GM12874 (cell line): ENCODE results near the gene VOPP1.

Experiments used
- TF ChIP-seq, protein P1 (sequence below): IDR thresholded peaks from 2 replicates; pipeline ENCODE4 v1.5.1; 2011; ENCODE audit warnings: low read depth, mild to moderate bottlenecking, control low read depth, low read length, moderate library complexity; ENCODE audit not compliant: insufficient read depth

The VOPP1 gene

DNA sequence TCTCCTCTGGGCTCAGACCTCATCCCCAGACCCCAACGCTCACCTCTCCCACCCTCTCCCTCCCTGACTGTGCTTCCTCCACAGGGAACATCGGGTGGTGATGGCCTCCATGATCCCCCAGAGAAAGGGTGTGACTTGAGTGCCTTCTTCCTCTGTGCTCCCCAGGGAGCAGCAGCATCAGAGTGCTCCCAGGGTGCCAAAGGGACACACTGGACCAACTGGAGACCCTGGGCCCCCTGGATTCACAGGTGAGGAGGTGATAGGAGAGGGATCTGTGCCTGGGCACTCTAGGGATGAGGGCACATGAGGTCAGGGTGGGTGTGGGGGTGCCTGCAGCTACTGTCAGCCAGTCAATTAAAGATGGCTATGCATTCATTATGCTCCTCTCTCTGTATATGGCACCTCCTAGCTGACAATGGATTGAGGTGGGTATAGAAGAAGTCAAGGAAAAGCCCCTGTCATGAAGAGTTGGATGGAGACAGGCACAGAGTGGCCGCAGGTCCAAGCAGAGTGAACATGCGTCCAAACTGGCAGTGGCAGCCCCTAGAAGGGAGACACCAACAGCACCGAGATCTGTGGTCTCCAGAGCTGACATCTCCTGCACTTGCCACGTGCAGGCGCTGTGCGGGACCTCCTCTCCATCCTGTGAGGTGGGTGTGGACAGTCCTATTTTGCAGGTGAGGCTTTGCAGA, 15.5 kb upstream of the VOPP1 start:
- TF ChIP-seq, protein P1, sequence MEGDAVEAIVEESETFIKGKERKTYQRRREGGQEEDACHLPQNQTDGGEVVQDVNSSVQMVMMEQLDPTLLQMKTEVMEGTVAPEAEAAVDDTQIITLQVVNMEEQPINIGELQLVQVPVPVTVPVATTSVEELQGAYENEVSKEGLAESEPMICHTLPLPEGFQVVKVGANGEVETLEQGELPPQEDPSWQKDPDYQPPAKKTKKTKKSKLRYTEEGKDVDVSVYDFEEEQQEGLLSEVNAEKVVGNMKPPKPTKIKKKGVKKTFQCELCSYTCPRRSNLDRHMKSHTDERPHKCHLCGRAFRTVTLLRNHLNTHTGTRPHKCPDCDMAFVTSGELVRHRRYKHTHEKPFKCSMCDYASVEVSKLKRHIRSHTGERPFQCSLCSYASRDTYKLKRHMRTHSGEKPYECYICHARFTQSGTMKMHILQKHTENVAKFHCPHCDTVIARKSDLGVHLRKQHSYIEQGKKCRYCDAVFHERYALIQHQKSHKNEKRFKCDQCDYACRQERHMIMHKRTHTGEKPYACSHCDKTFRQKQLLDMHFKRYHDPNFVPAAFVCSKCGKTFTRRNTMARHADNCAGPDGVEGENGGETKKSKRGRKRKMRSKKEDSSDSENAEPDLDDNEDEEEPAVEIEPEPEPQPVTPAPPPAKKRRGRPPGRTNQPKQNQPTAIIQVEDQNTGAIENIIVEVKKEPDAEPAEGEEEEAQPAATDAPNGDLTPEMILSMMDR = no peak

DNA sequence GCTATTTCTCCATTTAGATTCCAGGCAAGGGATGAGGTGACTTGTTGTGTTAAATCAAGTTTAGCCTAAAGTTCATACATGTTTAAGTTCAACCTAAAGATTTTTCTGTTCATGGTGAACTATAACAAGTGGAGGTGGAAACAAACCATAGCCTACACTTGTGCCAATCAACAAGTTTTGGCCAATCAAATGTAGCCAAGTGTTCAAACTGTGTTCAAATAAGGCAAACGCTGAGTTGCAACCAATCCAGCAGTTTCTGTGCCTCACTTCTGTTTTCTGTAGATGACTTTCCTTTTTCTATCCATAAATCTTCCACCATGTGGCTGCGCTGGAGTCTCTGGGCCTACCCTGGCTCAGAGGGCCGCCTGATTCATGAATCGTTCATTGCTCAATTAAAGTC, 4.5 kb upstream of the VOPP1 start:
- TF ChIP-seq, protein P1 = no peak

DNA sequence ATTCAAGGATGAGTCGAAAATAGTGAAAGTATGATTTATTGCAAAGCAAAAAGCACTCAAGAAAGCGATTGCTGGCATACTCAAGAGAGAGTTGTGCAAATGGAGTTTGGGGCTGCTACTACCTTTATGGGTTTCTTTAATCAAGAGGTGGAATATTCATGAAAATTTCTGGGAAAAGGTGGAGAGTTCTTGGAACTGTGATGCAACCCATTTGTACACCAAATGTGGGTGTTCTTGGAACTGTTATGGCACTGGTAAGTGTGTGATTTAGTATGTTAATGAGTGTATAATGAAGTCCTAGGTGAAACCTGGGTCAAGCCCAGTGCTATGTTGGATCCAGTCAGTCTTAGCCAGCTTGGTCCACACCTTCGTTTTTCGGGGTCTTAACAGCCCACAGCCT, 3.4 kb upstream of the VOPP1 start:
- TF ChIP-seq, protein P1 = no peak

DNA sequence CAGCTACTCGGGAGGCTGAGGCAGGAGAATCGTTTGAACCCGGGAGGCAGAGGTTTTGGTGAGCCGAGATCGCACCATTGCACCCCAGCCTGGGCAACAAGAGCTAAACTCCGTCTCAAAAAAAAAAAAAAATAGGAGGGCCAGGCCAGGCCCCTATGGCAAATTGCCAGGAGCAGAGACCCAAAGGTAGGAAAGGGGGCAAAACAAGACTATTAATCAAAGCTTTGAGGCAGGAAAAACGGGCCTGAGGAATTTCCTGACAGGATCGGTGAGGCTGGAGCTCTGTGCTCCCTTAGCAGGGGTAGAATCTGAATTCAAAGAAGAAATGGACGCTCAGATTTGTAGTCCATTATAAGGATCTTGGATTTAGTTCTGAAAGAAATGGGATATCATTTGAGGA, 2.8 kb upstream of the VOPP1 start:
- TF ChIP-seq, protein P1 = no peak

DNA sequence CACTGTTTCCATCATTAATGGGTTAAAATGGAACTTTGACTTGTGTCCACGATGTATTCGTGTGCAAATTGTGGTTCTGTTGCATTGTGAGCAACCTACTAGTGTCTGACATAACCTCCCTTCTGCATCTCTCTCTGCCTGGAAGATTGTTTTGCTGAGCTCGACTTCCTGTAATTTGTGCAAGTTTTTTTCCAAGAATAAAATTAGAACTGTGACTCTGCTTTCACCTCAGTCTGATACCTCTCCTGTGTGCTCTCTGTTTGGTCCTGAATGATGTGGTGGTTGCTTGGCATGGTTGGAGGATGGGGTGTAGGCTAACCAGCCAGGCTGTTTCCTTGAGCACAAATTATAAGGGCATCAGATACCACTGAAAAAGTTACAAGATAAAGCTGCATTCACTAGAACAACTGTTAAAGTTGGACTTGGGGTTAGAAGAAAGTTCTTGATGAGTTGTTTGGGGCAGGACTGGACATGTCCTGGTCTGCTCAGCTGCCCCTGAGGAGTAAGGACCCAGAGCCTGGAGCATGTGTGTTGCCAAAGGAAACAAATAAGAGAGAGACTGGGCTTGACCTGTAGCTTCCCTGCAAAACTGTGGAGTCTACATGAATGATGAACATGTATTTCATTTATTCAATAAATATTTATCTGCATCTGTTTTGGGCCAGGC, 1.9 kb upstream of the VOPP1 start:
- TF ChIP-seq, protein P1 = no peak

DNA sequence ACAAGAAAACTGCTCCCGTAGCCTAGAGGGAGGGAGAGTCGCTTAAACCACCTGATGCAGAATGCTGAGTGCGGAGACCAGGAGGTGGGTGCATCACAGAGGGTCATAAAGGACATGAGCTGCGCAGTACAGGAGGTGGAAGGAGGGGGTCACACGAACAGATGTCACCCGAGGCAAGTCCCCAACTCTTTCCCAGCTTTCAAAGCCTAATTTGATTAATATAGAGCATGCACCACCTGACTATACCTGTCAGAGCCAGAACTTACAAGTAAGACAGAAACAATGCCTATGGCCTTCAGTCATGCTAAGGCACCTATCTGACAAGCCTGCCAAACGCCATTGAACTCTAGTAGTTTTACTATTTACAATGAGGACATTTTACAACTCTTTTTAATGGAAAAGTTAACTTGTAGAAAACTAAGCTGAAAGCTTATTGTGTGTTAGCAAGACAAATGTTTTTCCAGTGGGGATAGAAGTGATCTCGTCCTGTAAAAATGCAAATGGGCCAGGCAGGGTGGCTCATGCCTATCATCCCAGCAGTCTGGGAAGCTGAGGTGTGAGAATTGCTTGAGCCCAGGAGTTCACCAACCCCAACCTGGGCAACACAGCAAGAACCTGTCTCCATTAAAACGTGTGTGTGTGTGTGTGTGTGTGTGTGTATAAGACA, 1.1 kb upstream of the VOPP1 start:
- TF ChIP-seq, protein P1 = no peak

DNA sequence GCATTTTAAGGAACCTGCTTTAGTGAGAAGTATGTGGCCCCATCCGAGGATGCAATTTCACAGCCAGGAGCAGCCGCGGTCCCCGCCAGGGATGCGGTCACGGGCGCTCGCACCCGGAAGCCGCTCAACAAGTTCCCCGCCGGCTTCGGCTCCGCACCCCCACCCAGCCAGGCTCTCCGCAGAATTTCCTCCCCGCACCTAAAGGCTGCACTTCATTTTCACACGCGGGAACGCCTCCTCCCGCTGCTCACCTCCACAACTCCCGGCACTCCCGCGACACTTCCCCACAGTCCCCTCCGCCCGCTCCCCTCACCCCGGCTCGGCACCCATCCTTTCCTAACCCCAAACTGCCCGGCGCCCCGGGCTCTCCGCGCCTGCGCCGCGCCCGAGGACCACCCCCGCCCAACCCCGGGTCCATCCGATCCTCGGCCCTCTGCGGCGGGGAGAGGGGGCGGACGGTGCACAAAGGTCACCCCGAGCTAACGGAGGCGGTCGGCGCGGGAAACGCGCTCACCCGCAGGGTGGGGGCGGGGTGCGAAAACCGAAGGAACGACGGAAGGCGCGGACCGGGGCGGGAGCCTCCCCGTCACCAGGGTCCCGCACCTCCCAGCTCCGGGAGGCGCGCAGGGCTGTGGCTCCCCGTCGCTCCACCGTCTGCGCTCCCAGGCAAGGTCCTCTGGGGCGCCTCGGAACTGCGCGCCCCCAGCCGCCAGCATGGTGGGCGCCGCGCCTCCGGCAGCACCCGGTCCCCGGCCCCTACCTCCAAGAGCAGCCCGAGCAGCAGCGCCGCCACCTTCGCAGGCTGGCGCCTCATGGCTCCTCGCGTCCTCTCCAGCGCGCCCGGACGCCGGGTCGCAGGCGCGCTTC, 558 bp downstream of the VOPP1 start:
- TF ChIP-seq, protein P1 = no peak
